Measurements from ENCODE around the gene FLAD1. TPM values are rescaled to one million over a fixed set of nuclear protein-coding genes. Genes with fewer than 3 reads are reported as not detected.

FLAD1 gene
- total and polyA plus RNA-seq, 2 donors (not counting 3 experiments of a cell fraction or from before 2014, with no cell fraction given): 42.2 to 59.1 TPM

- Histone ChIP-seq H3K27ac (ENCODE audit: insufficient read depth, low read depth, low read length) (no peak overlapping the region), H3K36me3 (ENCODE audit: control insufficient read depth in 2 of 2, extremely low read depth in 1 of 2, insufficient read depth in 2 of 2, low read length in 2 of 2) (peaks cover 0 to 13% of the 10 kb centered on the region in 2 experiments), H3K79me2 (ENCODE audit: control insufficient read depth, insufficient read depth, low read length) (no peaks in the 10 kb centered on the region), H3K27me3 (ENCODE audit: control insufficient read depth in 2 of 2, insufficient read depth in 2 of 2, low read length in 2 of 2) (no peaks in the 10 kb centered on the region), H2AFZ (ENCODE audit: low read depth, low read length) (no peak overlapping the region), H3K4me1 (ENCODE audit: control insufficient read depth, extremely low read depth, insufficient read depth, low read length) (peaks cover 19% of the 10 kb centered on the region), H3K9me3 (replicated peaks; ENCODE audit: control insufficient read depth, insufficient read depth, low read length) (no peaks in the 10 kb centered on the region), H4K20me1 (replicated peaks; ENCODE audit: control insufficient read depth, extremely low read depth, insufficient read depth, low read length) (no peaks in the 10 kb centered on the region), H3K4me3 (replicated peaks in 1 of 3; ENCODE audit: insufficient read depth in 1 of 3, low read depth in 1 of 3, low read length in 3 of 3) (no peak overlapping the region), H3K9me1 (replicated peaks; ENCODE audit: control insufficient read depth, extremely low read depth, insufficient read depth, low read length) (no peaks in the 10 kb centered on the region), H3K9ac (replicated peaks; ENCODE audit: extremely low read depth, insufficient read depth, low read length) (no peak overlapping the region), H3K4me2 (ENCODE audit: insufficient read depth, low read length) (no peak overlapping the region)
- BruUV-seq (replicated peaks): no TSS peak
- no peak for FAIRE-seq
- intact Hi-C loops (cut with micrococcal nuclease) (loop anchor here (2.0 kb wide), 2 partner anchors 17 to 19 kb away; partner anchors contain the start of gene PMVK), dilution Hi-C loops (cut with MboI; ENCODE audit: extremely low pct_ligation_motif_present, low sequenced_read_pairs) (no loop called here)
- DNase-seq (ENCODE audit: low read depth, low spot score): no peak
- ChIA-PET CTCF (interaction anchor here (0.9 to 2.4 kb wide), 3 partner anchors 9 to 131 kb away, joined by 3 to 10 read pairs (median 6); no protein-coding TSS in a partner anchor), POLR2A (no interaction called here)
- TF ChIP-seq FOS (IDR thresholded peaks at IDR 0.05; ENCODE audit: borderline replicate concordance, insufficient read depth, low read length) (no peak), EZH2 (IDR thresholded peaks at IDR 0.05; ENCODE audit: borderline replicate concordance, low read depth, low read length, severe bottlenecking) (no peak), POLR2A (IDR thresholded peaks at IDR 0.05; ENCODE audit: low read depth, low read length) (no peak), CTCF (IDR thresholded peaks at IDR 0.05; ENCODE audit: extremely low read depth in 1 of 2, insufficient read depth in 1 of 2, low read depth in 1 of 2, low read length in 2 of 2) (no peak), MAX (IDR thresholded peaks at IDR 0.05; ENCODE audit: insufficient read depth, insufficient read length) (no peak), POLR2AphosphoS5 (IDR thresholded peaks at IDR 0.05; ENCODE audit: insufficient read depth, low read depth, low read length) (no peak), JUN (IDR thresholded peaks at IDR 0.05; ENCODE audit: borderline replicate concordance, insufficient read depth, insufficient read length, low read depth) (no peak), MYC (IDR thresholded peaks at IDR 0.05; ENCODE audit: low read depth, low read length) (no peak), GATA2 (IDR thresholded peaks at IDR 0.05; ENCODE audit: insufficient read depth, insufficient read length, low read depth, low read length) (no peak)
Observed at GRCh38 chr1:154953611-154954038, 29.5 kb upstream of the FLAD1 start.
